Mammary epithelial cell (primary cell): Measurements from ENCODE around the gene YKT6.

ENCODE experiments used
- EZH2 ChIP-seq: IDR thresholded peaks from 2 replicates; pipeline ENCODE4 v1.6.1; 2012; ENCODE audit warnings: low read length, inconsistent platforms, borderline replicate concordance
- TF ChIP-seq, protein P1 (sequence below), 2 donors: IDR thresholded peaks in 1 of 2; conservative IDR thresholded peaks in 1 of 2; 2 replicates each; pipeline ENCODE4 v1.5.1; 2011 to 2012; ENCODE audit warnings: inconsistent platforms in 2 of 2, low read length in 2 of 2, mild to moderate bottlenecking in 2 of 2, control low read depth in 1 of 2, low read depth in 1 of 2; ENCODE audit not compliant: insufficient read depth in 1 of 2; ENCODE audit errors: extremely low read depth in 1 of 2

DNA sequence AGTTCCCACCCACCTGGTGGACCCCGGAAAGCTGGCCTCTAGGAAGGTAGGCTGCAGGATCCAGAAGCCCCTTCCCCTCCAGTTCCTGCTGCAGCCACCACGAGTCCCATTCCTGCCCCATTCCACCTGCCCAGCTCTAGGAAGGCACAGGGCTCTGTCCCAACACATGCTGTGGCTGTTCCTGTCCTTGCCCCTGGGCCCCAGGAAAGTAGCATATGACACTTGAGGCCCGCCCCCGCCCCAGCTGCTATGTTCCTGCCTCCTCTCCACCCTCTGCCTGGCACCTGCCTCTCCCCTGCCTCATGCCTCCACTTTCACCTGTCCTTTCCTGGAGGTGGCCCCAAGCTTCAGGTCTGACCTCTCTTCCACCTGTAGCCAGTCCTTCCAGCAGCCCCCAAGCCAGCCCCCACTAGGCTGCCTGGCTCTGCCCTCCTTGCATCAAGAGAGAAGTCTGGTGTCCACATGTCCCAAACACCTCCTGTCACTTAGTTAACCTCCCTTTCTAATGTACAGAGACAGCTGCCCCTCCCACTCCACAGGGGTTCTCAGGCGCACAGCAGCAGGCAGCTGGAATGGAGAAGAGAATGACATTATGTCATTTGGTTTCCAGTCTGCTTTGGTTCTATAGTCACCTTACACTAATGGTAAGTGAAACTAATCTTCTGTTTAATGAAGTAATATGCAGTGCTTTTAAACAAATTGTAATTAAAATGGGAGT is 22.7 kb downstream of the YKT6 start:
- TF ChIP-seq, protein P1, sequence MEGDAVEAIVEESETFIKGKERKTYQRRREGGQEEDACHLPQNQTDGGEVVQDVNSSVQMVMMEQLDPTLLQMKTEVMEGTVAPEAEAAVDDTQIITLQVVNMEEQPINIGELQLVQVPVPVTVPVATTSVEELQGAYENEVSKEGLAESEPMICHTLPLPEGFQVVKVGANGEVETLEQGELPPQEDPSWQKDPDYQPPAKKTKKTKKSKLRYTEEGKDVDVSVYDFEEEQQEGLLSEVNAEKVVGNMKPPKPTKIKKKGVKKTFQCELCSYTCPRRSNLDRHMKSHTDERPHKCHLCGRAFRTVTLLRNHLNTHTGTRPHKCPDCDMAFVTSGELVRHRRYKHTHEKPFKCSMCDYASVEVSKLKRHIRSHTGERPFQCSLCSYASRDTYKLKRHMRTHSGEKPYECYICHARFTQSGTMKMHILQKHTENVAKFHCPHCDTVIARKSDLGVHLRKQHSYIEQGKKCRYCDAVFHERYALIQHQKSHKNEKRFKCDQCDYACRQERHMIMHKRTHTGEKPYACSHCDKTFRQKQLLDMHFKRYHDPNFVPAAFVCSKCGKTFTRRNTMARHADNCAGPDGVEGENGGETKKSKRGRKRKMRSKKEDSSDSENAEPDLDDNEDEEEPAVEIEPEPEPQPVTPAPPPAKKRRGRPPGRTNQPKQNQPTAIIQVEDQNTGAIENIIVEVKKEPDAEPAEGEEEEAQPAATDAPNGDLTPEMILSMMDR (conservative IDR thresholded peaks at IDR 0.05 in 1 of 2, IDR thresholded peaks at IDR 0.05 in 1 of 2; ENCODE audit: extremely low read depth in 1 of 2, insufficient read depth in 1 of 2, low read depth in 1 of 2, low read length in 2 of 2) = no peak
- TF ChIP-seq EZH2 = no peak
